K562 (cell line): ENCODE results near the gene GPC2. TPM values are rescaled to one million over a fixed set of nuclear protein-coding genes. Genes with fewer than 3 reads are reported as not detected.

Experiments
- ARNT ChIP-seq, 2 experiments: fragments of 450-650 bp; IDR thresholded peaks; 2 replicates each; pipeline ENCODE4 v1.6.1; 2016; ENCODE audit warnings: mild to moderate bottlenecking in 1 of 2
- BMI1 ChIP-seq: fragments of 150-350 bp; IDR thresholded peaks from 2 replicates; pipeline ENCODE4 v1.6.1; 2014; ENCODE audit warnings: low read length
- BRF1 ChIP-seq: IDR thresholded peaks from 3 replicates; pipeline ENCODE4 v1.6.1; 2011; ENCODE audit warnings: borderline replicate concordance, mild to moderate bottlenecking; ENCODE audit not compliant: insufficient read length; ENCODE audit errors: extremely low read depth
- CREB3 ChIP-seq: fragments of 450-650 bp; conservative IDR thresholded peaks from 2 replicates; pipeline ENCODE4 v1.6.1; 2016; ENCODE audit warnings: missing genetic modification characterization, low read depth, mild to moderate bottlenecking, missing compliant biosample characterization, moderate library complexity
- HDAC1 ChIP-seq, 2 experiments: fragments of 450-650 bp; IDR thresholded peaks; 2 replicates each; pipeline ENCODE4 v1.6.1; 2016 to 2017; ENCODE audit warnings: inconsistent platforms in 1 of 2, mild to moderate bottlenecking in 1 of 2, moderate library complexity in 1 of 2
- HMG20B ChIP-seq: fragments of 250-450 bp; sonication (Bioruptor Pico); IDR thresholded peaks from 2 replicates; pipeline ENCODE4 v1.5.0; 2021; ENCODE audit warnings: mild to moderate bottlenecking
- JUNB ChIP-seq: fragments of 450-650 bp; formaldehyde crosslinking; conservative IDR thresholded peaks from 2 replicates; pipeline ENCODE4 v1.4.0; 2020; ENCODE audit warnings: mild to moderate bottlenecking
- MYNN ChIP-seq, 2 experiments: sonication (generic); formaldehyde crosslinking in 1 of 2; IDR thresholded peaks; 2 replicates each; pipeline versions ENCODE4 v1.5.0 to v1.6.1; 2016 to 2020; ENCODE audit warnings: antibody characterized with exemption in 1 of 2, missing genetic modification reagents in 1 of 2
- NR0B1 ChIP-seq: fragments of 450-650 bp; IDR thresholded peaks from one replicate; pipeline ENCODE4 v1.6.1; 2018; ENCODE audit warnings: mild to moderate bottlenecking, moderate library complexity; ENCODE audit not compliant: partially characterized antibody
- NR4A1 ChIP-seq, 2 experiments: fragments of 250-450 bp in 1 of 2; fragments of 450-650 bp in 1 of 2; sonication (Bioruptor Pico) in 1 of 2; IDR thresholded peaks; 2 replicates each; pipeline versions ENCODE4 v1.4.0 to v1.6.1; 2016 to 2020; ENCODE audit warnings: mild to moderate bottlenecking in 2 of 2, missing compliant biosample characterization in 1 of 2, missing genetic modification characterization in 1 of 2, moderate library complexity in 1 of 2
- PML ChIP-seq: IDR thresholded peaks from 2 replicates; pipeline ENCODE4 v1.6.1; 2012; ENCODE audit warnings: low read length, inconsistent platforms
- RBM17 ChIP-seq: fragments of 200-400 bp; formaldehyde crosslinking; IDR thresholded peaks from 2 replicates; pipeline ENCODE4 v1.6.1; 2017; ENCODE audit warnings: low read depth, mild to moderate bottlenecking, low read length, borderline replicate concordance
- SIN3A ChIP-seq, 2 experiments: fragments of 150-350 bp in 1 of 2; IDR thresholded peaks; 2 replicates each; pipeline ENCODE4 v1.6.1; 2011 to 2016; ENCODE audit warnings: borderline replicate concordance in 2 of 2, low read depth in 2 of 2, low read length in 2 of 2, mild to moderate bottlenecking in 2 of 2, moderate library complexity in 2 of 2; ENCODE audit not compliant: control insufficient read depth in 1 of 2
- SOX6 ChIP-seq: fragments of 450-650 bp; IDR thresholded peaks from 2 replicates; pipeline ENCODE4 v1.6.1; 2014; ENCODE audit warnings: mild to moderate bottlenecking
- THRA ChIP-seq: fragments of 450-650 bp; IDR thresholded peaks from 2 replicates; pipeline ENCODE4 v1.6.1; 2017; ENCODE audit warnings: mild to moderate bottlenecking, moderate library complexity
- TOE1 ChIP-seq, 2 experiments: fragments of 450-650 bp in 1 of 2; sonication (generic) in 1 of 2; formaldehyde crosslinking in 1 of 2; IDR thresholded peaks; 2 replicates each; pipeline versions ENCODE4 v1.7.1 to v1.8.0; 2016 to 2022; ENCODE audit warnings: borderline replicate concordance in 2 of 2, mild to moderate bottlenecking in 2 of 2, antibody characterized with exemption in 1 of 2, inconsistent platforms in 1 of 2, low read depth in 1 of 2, missing genetic modification reagents in 1 of 2, moderate library complexity in 1 of 2
- TRIM25 ChIP-seq: fragments of 450-650 bp; IDR thresholded peaks from 2 replicates; pipeline ENCODE4 v1.7.0; 2016; ENCODE audit warnings: borderline replicate concordance
- ZBTB8A ChIP-seq: fragments of 450-650 bp; IDR thresholded peaks from 2 replicates; pipeline ENCODE4 v1.6.1; 2018; ENCODE audit warnings: mild to moderate bottlenecking, moderate library complexity; ENCODE audit not compliant: partially characterized antibody
- ZFP1 ChIP-seq: fragments of 450-650 bp; formaldehyde crosslinking; IDR thresholded peaks from 2 replicates; pipeline ENCODE4 v1.4.0; 2020; ENCODE audit warnings: mild to moderate bottlenecking, mixed read lengths
- ZFPM2 ChIP-seq: fragments of 250-450 bp; sonication (Bioruptor Pico); IDR thresholded peaks from 2 replicates; pipeline ENCODE4 v1.5.1; 2022; ENCODE audit warnings: mild to moderate bottlenecking
- ZNF24 ChIP-seq: fragments of 450-650 bp; IDR thresholded peaks from 2 replicates; pipeline ENCODE4 v1.6.1; 2016
- ZNF79 ChIP-seq: fragments of 250-450 bp; sonication (Bioruptor Pico); IDR thresholded peaks from 2 replicates; pipeline ENCODE4 v1.4.0; 2020; ENCODE audit warnings: low read depth, mild to moderate bottlenecking, moderate library complexity
- polyA plus RNA-seq, 8 experiments: library from polyadenylated mRNA; depleted of rRNA in 4 of 8; stranded (reverse) in 5 of 8; unstranded in 3 of 8; fragments of >200 nt; fragmentation: Nextera tagmentation in 2 of 8; fragmentation: Illumina TruSeq in 1 of 8; extraction: Ambion mirVana in 2 of 8; extraction: Trizol in 1 of 8; gene quantifications; 2 replicates each; pipeline versions ENCODE4 v1.2.1 to v1.2.3, GENCODE V29; 2011 to 2014; ENCODE audit warnings: inconsistent platforms in 1 of 8, missing spikeins in 1 of 8
- total RNA-seq, 7 experiments: library from RNA; depleted of rRNA in 6 of 7; stranded (reverse); fragments of >200 nt in 6 of 7; fragmentation: Illumina TruSeq in 2 of 7; extraction: Trizol in 2 of 7; gene quantifications; 2 replicates each; pipeline versions ENCODE4 v1.2.1 to v1.2.3, GENCODE V29; 2011 to 2021; ENCODE audit warnings: low replicate concordance in 1 of 7

The GPC2 gene
- total and polyA plus RNA-seq, 9 of the 15 experiments (the other 6 are each of a cell fraction or from before 2014, with no cell fraction given): 0.06 to 7.7 (median 1.4) TPM; not detected in 1

- TF ChIP-seq SIN3A (IDR thresholded peaks at IDR 0.05; ENCODE audit: borderline replicate concordance in 2 of 2, control insufficient read depth in 1 of 2, low read depth in 2 of 2, low read length in 2 of 2): 0 out of 4 replicates have a peak, but pooled peaks of 1 of the 2 experiments have one; percentile 46
- no peak for TF ChIP-seq NR0B1
- TF ChIP-seq ZNF79 (CRISPR knock-in tag): no peak
- TF ChIP-seq ZNF24: no peak
- TF ChIP-seq ZFPM2 (CRISPR knock-in tag): no peak
- no peak for TF ChIP-seq ZFP1 (CRISPR knock-in tag)
- no peak for TF ChIP-seq JUNB (CRISPR knock-in tag)
- TF ChIP-seq ARNT (IDR thresholded peaks at IDR 0.05): no peak; a peak in 1 of 4 replicates
- no peak for TF ChIP-seq NR4A1 (CRISPR knock-in tag; IDR thresholded peaks at IDR 0.05)
- 0 out of 2 replicates have a peak, but pooled peaks have one; percentile 28 for TF ChIP-seq NR4A1 (tag; IDR thresholded peaks at IDR 0.05)
- no peak for TF ChIP-seq RBM17
- TF ChIP-seq HMG20B (CRISPR knock-in tag): no peak
- no peak for TF ChIP-seq BRF1
- TF ChIP-seq ZBTB8A: no peak
- no peak for TF ChIP-seq TRIM25
- no peak for TF ChIP-seq HDAC1 (IDR thresholded peaks at IDR 0.05)
- TF ChIP-seq THRA: no peak
- no peak for TF ChIP-seq TOE1 (IDR thresholded peaks at IDR 0.05; ENCODE audit: borderline replicate concordance)
- no peak for TF ChIP-seq TOE1 (CRISPR knock-in tag; IDR thresholded peaks at IDR 0.05; ENCODE audit: borderline replicate concordance, low read depth)
- TF ChIP-seq MYNN (IDR thresholded peaks at IDR 0.05): peak; percentile 26; the same call in 1 of the 2 replicates
- no peak for TF ChIP-seq MYNN (CRISPR knock-in tag; IDR thresholded peaks at IDR 0.05)
- TF ChIP-seq PML: no peak
- no peak for TF ChIP-seq SOX6
- TF ChIP-seq CREB3: no peak
- no peak for TF ChIP-seq BMI1
These were observed 57.0 kb downstream of the GPC2 start (continued) for GRCh38 chr7:100119970-100120732.
